Putamen (tissue), 1 donor: ENCODE measurements around the gene CNIH3.

Source experiments
- DNase-seq: peaks from one replicate; pipeline ENCODE4 v3.0.0-alpha.2; 2016; ENCODE audit warnings: low spot score

The CNIH3 gene

GRCh38 chr1:224616756-224617409 is 766 bp downstream of the CNIH3 start:
- DNase-seq: no peak

- no peak for DNase-seq
These were observed 1.6 kb downstream of the CNIH3 start for GRCh38 chr1:224617410-224618355.

DNA sequence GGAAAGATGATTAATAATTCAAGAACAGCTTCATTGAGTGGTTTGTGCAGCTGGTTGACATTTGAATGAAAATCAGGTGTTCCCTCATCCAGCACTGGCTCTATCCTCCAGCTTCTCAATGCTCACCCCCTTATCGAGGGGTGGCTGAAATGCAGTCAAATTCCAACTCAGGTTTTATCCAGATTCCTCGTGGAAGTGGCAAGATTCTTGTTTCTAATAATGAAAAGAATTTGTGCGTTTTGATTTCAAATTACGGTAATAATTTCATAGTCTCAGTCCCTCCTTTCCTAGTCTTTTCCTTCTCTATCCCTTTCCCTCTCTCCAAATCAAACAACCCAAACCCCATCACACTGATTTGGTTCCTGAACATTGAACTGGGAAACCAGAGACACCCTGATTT is 3.1 kb downstream of the CNIH3 start:
- no peak for DNase-seq

DNA sequence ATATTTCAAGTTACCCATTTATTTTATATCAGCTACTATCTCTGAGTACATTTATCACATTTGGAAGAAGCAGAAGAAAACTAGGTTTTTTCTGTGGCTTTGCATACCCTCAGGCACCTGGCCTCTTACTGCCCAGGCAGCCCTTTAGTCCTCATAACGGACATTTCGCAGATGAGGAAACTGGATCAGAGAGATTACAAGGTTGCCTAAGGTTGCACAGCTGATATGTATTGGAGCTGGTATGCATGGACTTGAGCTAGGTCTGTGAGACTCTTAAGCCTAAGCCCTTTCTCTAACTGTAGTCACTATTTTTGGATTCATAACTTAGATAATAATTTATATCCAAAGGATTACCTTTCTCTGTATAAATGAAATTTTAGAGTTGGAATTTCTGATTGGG is 4.0 kb downstream of the CNIH3 start:
- DNase-seq: no peak

DNA sequence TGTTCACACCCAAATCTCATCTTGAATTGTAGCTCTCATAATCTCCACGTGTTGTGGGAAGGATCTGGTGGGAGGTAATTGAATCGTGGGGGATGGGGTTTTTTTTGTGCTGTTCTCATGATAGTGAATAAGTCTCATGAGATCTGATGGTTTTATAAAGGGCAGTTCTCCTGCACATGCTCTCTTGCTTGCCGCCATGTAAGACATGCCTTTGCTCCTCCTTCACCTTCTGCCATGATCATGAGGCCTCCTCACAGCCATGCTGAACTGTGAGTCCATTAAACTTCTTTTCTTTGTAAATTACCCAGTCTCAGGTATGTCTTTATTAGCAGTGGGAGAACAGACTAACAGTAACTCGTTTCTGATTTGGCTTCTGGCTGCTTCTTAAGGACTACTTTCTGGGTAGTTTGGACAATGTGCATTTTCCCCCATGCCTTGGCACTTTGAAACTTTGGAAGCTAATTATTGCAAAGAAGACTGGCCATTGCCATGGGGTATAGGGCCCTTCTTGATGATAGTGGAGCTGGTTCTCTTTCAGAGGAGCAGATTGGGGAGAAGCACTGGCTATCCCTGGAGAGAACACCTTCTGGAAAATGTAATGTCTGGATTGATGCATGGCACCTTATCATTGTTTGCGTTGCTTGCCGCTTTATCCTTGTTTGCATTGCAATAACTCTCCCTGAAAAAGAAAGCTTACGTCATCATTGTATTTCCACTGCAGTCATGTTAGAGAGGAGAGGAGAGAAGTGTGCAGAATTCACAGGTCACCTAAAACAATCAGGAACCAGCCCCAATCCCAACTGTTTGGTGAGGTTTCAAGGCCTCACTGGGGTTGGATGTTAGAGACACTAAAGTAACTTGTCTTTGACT is 5.9 kb downstream of the CNIH3 start:
- no peak for DNase-seq

- DNase-seq: no peak
These were observed 6.7 kb downstream of the CNIH3 start for GRCh38 chr1:224622831-224623230.

DNA sequence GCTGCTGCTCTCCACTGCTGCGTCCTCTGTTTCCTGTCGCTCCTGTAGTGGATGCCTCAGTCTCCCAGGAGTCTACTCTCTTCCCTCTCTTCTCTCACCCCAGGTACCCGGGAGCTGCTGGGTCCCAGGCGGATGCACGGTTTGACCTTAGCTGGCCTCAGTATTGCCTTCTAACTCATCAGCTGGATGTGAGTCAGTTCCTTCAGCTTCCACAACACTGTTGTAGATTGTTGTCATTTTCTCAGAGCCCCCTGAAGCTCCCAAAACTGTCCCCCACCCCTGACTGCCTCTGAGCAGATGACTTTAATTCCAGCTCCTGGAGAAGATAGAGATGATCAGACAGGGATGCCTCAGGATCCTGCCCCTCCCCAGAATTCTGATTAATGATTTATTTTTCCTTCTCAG is 7.2 kb downstream of the CNIH3 start:
- no peak for DNase-seq

- DNase-seq: no peak
These were observed 7.7 kb downstream of the CNIH3 start for GRCh38 chr1:224623743-224624333.

DNA sequence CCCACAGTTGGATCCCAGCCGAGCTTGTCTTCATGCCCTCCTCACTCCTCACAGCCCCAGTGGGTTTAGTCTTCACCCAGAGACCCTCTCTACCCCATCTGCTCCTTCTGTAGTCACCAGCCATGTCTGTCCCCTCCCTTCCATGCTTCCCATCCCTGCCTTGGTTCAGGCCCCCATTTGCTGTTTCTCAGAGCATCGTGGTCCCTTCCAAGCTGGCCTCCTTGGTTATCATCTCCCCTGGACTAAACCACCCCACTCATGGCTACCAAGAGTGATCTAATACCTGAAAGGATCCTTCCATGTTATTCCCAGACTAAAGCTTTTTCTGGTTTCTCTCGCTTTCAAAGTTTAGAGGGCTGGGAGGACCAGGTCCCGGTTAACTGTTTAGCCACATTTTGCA is 8.3 kb downstream of the CNIH3 start:
- DNase-seq: no peak

DNA sequence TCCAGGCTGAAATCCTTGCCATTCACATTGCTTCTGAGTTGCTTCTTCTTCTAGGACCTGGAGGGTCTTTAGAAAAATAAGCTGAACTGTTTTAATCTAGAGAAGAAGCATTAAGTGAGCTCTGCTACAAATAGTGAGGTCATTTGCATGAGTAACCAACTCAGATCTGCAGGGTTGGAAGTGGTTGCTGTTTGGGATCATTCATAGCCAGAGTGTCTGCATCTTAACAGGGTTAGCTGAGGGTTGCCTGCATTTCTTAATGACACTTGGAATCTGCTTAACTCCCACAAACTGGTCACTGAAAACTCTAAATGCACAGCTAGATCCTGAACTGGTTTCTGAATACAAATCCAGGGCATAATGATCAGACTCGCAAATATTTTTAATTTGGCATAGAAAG is 9.9 kb downstream of the CNIH3 start:
- no peak for DNase-seq

DNA sequence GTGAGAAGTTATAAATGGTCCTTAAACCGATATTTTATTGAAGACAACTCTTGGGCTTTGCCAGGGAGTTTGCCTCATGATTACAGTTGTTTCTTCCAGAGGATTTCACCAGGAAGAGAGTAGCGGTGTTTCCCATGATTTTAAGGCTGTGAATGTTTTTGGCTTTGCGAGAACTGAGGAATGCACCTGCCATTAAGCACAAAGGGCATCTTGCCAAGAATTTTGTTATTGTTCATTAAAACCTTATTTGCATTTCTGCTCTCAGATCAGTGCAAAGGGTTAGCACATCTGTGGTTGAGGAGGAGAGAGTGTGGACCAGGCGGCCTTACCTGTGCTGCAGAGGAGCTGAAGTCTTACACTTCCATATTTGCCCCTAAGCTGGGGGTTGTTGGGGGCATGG is 13.8 kb downstream of the CNIH3 start:
- no peak for DNase-seq

DNA sequence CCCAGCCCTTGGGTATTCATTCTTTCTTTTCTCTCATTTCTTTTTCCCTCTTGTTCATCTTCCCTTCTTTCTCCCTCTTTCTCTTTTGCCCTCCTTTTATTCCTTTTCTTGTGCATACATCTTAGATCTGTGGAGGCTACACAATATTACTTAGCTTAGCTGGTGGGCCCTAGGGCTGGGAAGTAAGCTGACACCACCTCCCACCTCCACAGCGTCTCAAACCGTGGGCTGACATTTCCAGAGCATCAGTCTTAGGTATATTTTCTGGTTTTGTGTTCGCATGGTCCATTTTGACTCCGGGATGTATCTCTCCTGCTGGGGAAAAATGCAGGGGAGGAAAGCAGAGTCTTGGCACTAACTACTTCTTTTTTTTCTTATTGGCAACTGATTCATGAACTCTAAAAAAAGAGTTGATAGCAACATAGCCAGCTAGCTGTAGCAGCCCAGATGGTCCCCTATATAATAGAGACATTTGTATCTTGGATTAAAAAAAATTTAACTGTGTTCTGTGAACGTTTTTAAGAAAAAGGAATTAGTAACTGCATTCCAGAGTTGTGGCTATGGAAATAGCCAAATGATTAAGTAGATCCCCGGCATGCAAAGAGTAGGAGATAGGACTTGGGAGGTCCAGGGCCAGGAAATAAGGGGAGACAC is 15.5 kb downstream of the CNIH3 start:
- DNase-seq: no peak

DNA sequence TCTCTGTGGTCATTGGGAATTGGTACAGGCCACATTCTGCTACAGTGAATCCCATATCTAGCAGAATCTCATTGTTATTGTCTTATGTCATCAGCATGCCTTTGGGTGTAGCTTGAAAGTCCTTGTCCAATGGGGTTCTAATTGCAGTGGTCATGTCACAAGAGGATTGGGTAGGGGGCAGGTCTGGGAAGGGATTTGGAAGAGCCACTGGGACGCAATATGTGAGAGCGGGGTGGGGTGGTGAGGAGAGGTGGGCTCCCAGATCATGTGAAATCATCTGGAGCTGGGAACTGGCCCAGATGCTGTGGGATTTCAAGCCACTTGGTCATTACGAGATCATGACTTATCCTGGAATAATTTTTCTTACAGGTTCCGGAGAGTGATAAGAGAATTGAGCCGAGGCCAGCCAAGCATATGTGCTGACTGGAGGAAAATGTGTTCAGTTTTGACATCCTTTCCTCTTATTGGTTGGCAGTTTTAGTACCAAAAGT is 16.3 kb downstream of the CNIH3 start:
- no peak for DNase-seq

- no peak for DNase-seq
These were observed 16.8 kb downstream of the CNIH3 start for GRCh38 chr1:224632921-224633321.

DNA sequence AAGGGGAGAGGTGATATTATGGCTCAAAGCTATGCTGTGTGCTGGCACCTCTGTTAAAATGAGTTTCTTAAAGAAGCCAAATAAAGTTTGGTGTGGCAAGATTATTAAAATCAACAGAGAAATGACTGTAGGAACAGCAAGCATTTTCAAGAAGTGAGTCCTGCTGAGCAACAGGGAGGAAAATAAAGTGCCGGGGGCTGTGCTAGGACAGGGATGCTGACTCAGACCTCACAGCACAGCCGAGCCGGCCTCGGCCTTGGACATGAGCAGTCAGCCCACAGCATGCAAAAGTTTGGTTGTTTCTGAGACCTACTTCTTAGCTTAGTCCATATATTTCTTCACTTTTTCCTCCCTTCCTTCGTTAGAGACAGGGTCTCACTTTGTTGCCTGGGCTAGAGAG is 19.2 kb downstream of the CNIH3 start:
- no peak for DNase-seq

- DNase-seq: no peak
These were observed 21.4 kb downstream of the CNIH3 start for GRCh38 chr1:224637515-224637914.

- DNase-seq: no peak
These were observed 21.8 kb downstream of the CNIH3 start for GRCh38 chr1:224637936-224638335.

- DNase-seq: no peak
These were observed 23.4 kb downstream of the CNIH3 start for GRCh38 chr1:224639426-224639975.

- DNase-seq: no peak
These were observed 23.9 kb downstream of the CNIH3 start for GRCh38 chr1:224640018-224640417.

DNA sequence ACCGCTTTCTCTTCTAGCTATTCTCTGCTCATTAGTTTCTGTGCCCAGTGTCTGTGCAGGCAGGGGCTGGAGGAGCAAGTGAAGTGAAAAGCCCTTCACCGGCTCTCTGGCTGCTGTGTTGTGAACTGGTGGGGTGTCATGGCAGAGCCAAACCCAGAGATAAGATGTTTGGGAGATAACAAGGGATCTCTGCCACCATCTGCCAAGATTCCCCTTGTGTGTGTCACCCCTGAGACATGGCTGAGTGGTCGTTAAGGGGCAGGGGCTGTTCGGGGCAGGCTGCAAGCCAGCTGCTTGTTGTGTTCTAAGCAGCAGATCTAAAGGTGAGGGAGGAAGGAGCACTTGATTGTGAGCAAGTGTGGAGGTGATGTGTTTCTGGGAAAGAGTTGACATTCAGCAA is 24.5 kb downstream of the CNIH3 start:
- no peak for DNase-seq

DNA sequence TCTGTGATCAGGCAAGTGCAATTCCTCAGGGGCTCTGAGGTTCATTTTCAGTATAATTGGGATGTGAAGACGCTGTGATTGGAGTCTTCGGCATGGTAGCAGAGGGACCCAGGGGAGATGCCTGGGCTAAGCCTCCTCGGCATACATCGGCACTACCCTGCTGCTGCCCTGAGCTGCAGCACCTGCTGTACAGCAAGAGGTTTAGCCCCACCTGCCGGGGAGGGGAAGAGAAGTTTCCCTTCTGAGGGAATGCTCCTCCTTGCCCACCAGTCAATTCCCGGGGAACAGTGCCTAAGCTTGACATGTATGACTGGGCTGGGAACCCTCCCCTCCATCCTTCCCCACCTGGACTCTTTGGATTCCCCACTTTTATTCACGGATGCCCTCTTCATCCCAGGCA is 24.9 kb downstream of the CNIH3 start:
- DNase-seq: no peak
